ENCODE data around the gene USP11.

Gene USP11

DNA sequence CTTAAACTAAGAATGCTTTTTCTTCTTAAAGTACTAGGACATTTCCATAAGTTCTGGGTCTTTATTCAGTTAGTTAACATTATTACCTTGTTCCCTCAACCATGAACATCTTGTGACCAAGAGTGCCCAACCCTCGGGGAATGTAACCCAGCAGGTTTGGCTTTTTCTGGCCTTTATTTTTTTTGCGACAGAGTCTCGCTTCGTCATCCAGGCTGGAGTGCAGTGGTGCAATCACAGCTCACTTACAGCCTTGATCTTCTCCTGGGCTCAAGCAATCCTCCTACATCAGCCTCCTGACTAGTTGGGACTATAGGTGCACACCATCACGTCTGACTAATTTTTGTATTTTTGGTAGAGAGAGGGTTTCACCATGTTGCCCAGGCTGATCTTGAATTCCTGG is 65.1 kb downstream of the USP11 start:
- H3K36me3 ChIP-seq (ENCODE audit: control insufficient read depth in 2 of 2, insufficient read depth in 1 of 2, low read length in 2 of 2), result no peaks in the 10 kb centered on the region
- POLR2A ChIA-PET, result no interaction called here
- no peak overlapping the region for H3K4me3 ChIP-seq (ENCODE audit: low read depth, low read length)
- H3K4me1 ChIP-seq (ENCODE audit: control insufficient read depth, insufficient read depth, low read length), result no peaks in the 10 kb centered on the region
- CTCF ChIA-PET, result interaction anchor here (0.6 kb wide), 1 partner anchor 83 kb away, joined by 3 read pairs; no protein-coding TSS in a partner anchor
- no peak overlapping the region for H3K27ac ChIP-seq (ENCODE audit: extremely low read depth, low read depth, low read length)
- H3K9me3 ChIP-seq (ENCODE audit: control insufficient read depth, insufficient read depth, low read depth, low read length), result peaks cover 4% of the 10 kb centered on the region; the same call in 1 of the 2 replicates
- no peak for TF ChIP-seq ZNF202 (tag by site-specific recombination; IDR thresholded peaks at IDR 0.05; ENCODE audit: borderline replicate concordance)
- no peak for TF ChIP-seq ZNF549 (tag by site-specific recombination; IDR thresholded peaks at IDR 0.05)
- no peak for TF ChIP-seq ZNF529 (tag by site-specific recombination; IDR thresholded peaks at IDR 0.05; ENCODE audit: insufficient replicate concordance)
- TF ChIP-seq HOXA7 (CRISPR knock-in tag; IDR thresholded peaks at IDR 0.05; ENCODE audit: borderline replicate concordance), result no peak
- no peak for TF ChIP-seq BCL11B (tag by site-specific recombination; IDR thresholded peaks at IDR 0.05; ENCODE audit: low read depth)
- TF ChIP-seq, protein P1, sequence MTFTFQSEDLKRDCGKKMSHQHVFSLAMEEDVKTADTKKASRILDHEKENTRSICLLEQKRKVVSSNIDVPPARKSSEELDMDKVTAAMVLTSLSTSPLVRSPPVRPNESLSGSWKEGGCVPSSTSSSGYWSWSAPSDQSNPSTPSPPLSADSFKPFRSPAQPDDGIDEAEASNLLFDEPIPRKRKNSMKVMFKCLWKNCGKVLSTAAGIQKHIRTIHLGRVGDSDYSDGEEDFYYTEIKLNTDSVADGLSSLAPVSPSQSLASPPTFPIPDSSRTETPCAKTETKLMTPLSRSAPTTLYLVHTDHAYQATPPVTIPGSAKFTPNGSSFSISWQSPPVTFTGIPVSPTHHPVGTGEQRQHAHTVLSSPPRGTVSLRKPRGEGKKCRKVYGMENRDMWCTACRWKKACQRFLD (tag by site-specific recombination; IDR thresholded peaks at IDR 0.05), result no peak
- no peak for TF ChIP-seq MZF1 (tag by site-specific recombination; IDR thresholded peaks at IDR 0.05; ENCODE audit: borderline replicate concordance)
- TF ChIP-seq ZNF843 (tag by site-specific recombination; IDR thresholded peaks at IDR 0.05), result no peak
- no peak for TF ChIP-seq KLF7 (tag by site-specific recombination; IDR thresholded peaks at IDR 0.05; ENCODE audit: borderline replicate concordance)
- TF ChIP-seq ZNF561 (tag by site-specific recombination; IDR thresholded peaks at IDR 0.05; ENCODE audit: borderline replicate concordance), result no peak
- TF ChIP-seq IKZF3 (tag by site-specific recombination; IDR thresholded peaks at IDR 0.05), result no peak
- no peak for TF ChIP-seq ZNF830 (tag by site-specific recombination; IDR thresholded peaks at IDR 0.05; ENCODE audit: low read depth)
- no peak for TF ChIP-seq ZNF791 (tag by site-specific recombination; IDR thresholded peaks at IDR 0.05)
- no peak for TF ChIP-seq ZNF350 (tag by site-specific recombination; IDR thresholded peaks at IDR 0.05)
- TF ChIP-seq ZNF169 (tag by site-specific recombination; IDR thresholded peaks at IDR 0.05), result no peak
